Measurements from ENCODE around the gene IQCN.
A peak's percentile ranks its signal among the peaks of the same experiment; 100 is the strongest.

IQCN gene

GRCh38 chr19:18289471-18290301 lies 15.4 kb upstream of the IQCN start:
- Histone ChIP-seq H3K9ac (ENCODE audit: low read depth, low read length) (no peak overlapping the region; the same call in 1 of the 2 replicates), H4K20me1 (ENCODE audit: insufficient read depth, low read length) (no peaks in the 10 kb centered on the region), H3K27me3 (ENCODE audit: insufficient read depth, low read length, poor library complexity) (no peaks in the 10 kb centered on the region), H3K79me2 (ENCODE audit: insufficient read depth, low read length) (no peaks in the 10 kb centered on the region), H3K9me3 (ENCODE audit: insufficient read depth, low read length, severe bottlenecking) (no peaks in the 10 kb centered on the region), H3K4me3 (ENCODE audit: low read depth in 1 of 2, low read length in 2 of 2) (no peak overlapping the region), H3K4me1 (ENCODE audit: insufficient read depth, low read length) (peaks cover 43% of the 10 kb centered on the region), H3K27ac (ENCODE audit: low read length) (peak overlapping the region; percentile 69), H3K4me2 (ENCODE audit: insufficient read depth, low read length) (peak overlapping the region; percentile 27; the same call in 1 of the 2 replicates), H3K36me3 (ENCODE audit: insufficient read depth, low read length) (no peaks in the 10 kb centered on the region), H2AFZ (ENCODE audit: low read depth, low read length) (no peak overlapping the region)
- no peak for DNase-seq
- TF ChIP-seq EZH2 (IDR thresholded peaks at IDR 0.05; ENCODE audit: borderline replicate concordance, low read depth, low read length, severe bottlenecking): no peak
- TF ChIP-seq CTCF (IDR thresholded peaks at IDR 0.05; ENCODE audit: borderline replicate concordance, extremely low read depth, low read length, poor library complexity, severe bottlenecking): no peak
- no peak for ATAC-seq (ENCODE audit: insufficient read depth, low read depth)

GRCh38 chr19:18287836-18288772 lies 13.9 kb upstream of the IQCN start:
- no peak for DNase-seq
- H3K36me3 ChIP-seq (ENCODE audit: insufficient read depth, low read length): no peaks in the 10 kb centered on the region
- H3K4me2 ChIP-seq (ENCODE audit: insufficient read depth, low read length): no peak overlapping the region
- no peak overlapping the region for H3K9ac ChIP-seq (ENCODE audit: low read depth, low read length)
- H3K4me3 ChIP-seq (ENCODE audit: low read depth in 1 of 2, low read length in 2 of 2): no peak overlapping the region
- no peak overlapping the region for H2AFZ ChIP-seq (ENCODE audit: low read depth, low read length)
- H3K4me1 ChIP-seq (ENCODE audit: insufficient read depth, low read length): peaks cover 41% of the 10 kb centered on the region
- H4K20me1 ChIP-seq (ENCODE audit: insufficient read depth, low read length): no peaks in the 10 kb centered on the region
- TF ChIP-seq CTCF (IDR thresholded peaks at IDR 0.05; ENCODE audit: borderline replicate concordance, extremely low read depth, low read length, poor library complexity, severe bottlenecking): no peak
- TF ChIP-seq EZH2 (IDR thresholded peaks at IDR 0.05; ENCODE audit: borderline replicate concordance, low read depth, low read length, severe bottlenecking): no peak
- no peaks in the 10 kb centered on the region for H3K9me3 ChIP-seq (ENCODE audit: insufficient read depth, low read length, severe bottlenecking)
- no peak overlapping the region for H3K27ac ChIP-seq (ENCODE audit: low read length)
- ATAC-seq (ENCODE audit: insufficient read depth, low read depth): no peak
- no peaks in the 10 kb centered on the region for H3K79me2 ChIP-seq (ENCODE audit: insufficient read depth, low read length)
- no peaks in the 10 kb centered on the region for H3K27me3 ChIP-seq (ENCODE audit: insufficient read depth, low read length, poor library complexity)

GRCh38 chr19:18286973-18287635 lies 12.9 kb upstream of the IQCN start:
- Histone ChIP-seq H3K27ac (ENCODE audit: low read length) (no peak overlapping the region), H3K27me3 (ENCODE audit: insufficient read depth, low read length, poor library complexity) (no peaks in the 10 kb centered on the region), H3K79me2 (ENCODE audit: insufficient read depth, low read length) (no peaks in the 10 kb centered on the region; the same call in 1 of the 2 replicates), H3K4me1 (ENCODE audit: insufficient read depth, low read length) (peaks cover 39% of the 10 kb centered on the region), H3K9ac (ENCODE audit: low read depth, low read length) (no peak overlapping the region), H3K4me3 (ENCODE audit: low read depth in 1 of 2, low read length in 2 of 2) (no peak overlapping the region), H3K36me3 (ENCODE audit: insufficient read depth, low read length) (no peaks in the 10 kb centered on the region), H4K20me1 (ENCODE audit: insufficient read depth, low read length) (no peaks in the 10 kb centered on the region), H3K9me3 (ENCODE audit: insufficient read depth, low read length, severe bottlenecking) (no peaks in the 10 kb centered on the region), H2AFZ (ENCODE audit: low read depth, low read length) (no peak overlapping the region), H3K4me2 (ENCODE audit: insufficient read depth, low read length) (no peak overlapping the region)
- DNase-seq: no peak
- no peak for TF ChIP-seq EZH2 (IDR thresholded peaks at IDR 0.05; ENCODE audit: borderline replicate concordance, low read depth, low read length, severe bottlenecking)
- TF ChIP-seq CTCF (IDR thresholded peaks at IDR 0.05; ENCODE audit: borderline replicate concordance, extremely low read depth, low read length, poor library complexity, severe bottlenecking): no peak
- ATAC-seq (ENCODE audit: insufficient read depth, low read depth): no peak

Measured in DND-41 (cell line).